T47D (cell line): ENCODE data around the gene BPTF.
"Not testable (repeated sequence)": the region's sequence is repeated elsewhere in the genome, so short reads cannot be mapped to it uniquely, and the experiment has no call there.

Experiments used
- DNase-seq, 2 experiments: peaks; one replicate each; pipeline versions ENCODE4 v3.0.0 to v3.0.0-alpha.2; 2011 to 2012; ENCODE audit warnings: low read depth in 1 of 2, low spot score in 1 of 2
- JUND ChIP-seq: IDR thresholded peaks from 2 replicates; pipeline ENCODE4 v1.6.1; 2012; ENCODE audit warnings: low read depth
- in situ Hi-C: cut with HindIII; loops from 2 replicates; pipeline ENCODE4 v1.10.0; 2016; ENCODE audit warnings: low sequenced_read_pairs, low pct_unique_long_range_greater_than_20kb

Gene BPTF

DNA sequence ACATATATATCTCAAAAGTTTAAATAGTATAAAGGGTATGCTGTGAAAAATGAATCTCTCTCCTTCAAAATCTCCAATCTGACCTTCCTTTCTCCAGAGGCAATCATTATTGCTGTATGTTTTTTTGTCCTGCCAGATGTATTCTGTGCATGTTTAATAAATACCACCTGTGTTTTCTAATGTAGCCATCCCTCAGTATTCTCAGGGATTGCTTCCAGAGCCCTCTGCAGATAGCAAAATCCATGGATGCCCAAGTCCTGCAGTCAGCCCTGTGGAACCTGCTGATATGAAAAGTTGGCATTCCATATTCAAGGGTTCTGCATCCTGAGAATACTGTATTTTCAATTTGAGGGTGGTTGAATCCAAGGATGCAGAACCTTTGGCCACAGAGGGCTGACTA is 42.9 kb downstream of the BPTF start:
- no peak for TF ChIP-seq JUND
- in situ Hi-C loops: no loop called here
- DNase-seq: no peak

DNA sequence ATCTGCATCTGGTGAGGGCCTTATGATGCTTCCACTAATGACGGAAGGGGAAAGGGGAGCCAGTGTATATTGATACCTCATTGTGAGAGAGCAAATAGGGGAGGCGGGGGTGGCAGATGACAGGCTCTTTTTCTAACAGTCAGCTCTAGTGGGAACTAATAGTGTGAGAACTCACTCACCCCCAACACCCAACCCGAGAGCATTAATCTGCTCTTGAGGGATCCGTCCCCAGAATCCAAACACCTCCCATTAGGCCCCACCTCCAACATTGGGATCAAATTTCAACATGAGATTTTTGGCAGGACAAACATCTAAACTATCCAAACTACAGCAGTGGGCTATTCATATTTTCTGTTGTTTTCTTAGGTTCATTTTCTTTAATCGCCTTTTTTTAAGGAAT is 54.4 kb downstream of the BPTF start:
- peak in 1 of 2 experiments; percentile 22 for DNase-seq
- no peak for TF ChIP-seq JUND

GRCh38 chr17:67881083-67881482 is 55.8 kb downstream of the BPTF start:
- in situ Hi-C loops: no loop called here
- no peak for DNase-seq
- TF ChIP-seq JUND: no peak

More for the DNA sequence above, 54.4 kb downstream of the BPTF start:
- in situ Hi-C loops: no loop called here

DNA sequence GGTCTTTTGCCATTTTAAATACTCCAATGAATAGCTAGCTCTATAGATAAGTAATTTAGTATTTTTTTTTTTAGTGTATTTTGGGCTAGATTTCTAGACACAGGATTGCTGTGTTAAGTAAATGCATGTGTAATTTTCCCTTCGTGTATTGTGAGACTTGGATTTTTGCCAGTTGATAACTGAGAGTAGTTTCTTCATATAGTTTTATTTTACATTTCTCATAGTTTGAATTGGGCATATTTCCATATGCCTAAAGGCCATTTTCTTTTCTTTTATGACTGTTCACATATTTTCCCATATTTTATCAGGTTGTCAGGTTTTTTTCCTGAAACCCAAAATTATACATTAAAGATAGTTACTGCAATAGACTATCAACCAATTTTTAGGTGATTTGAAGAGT is 59.4 kb downstream of the BPTF start:
- DNase-seq: no peak
- no peak for TF ChIP-seq JUND
- in situ Hi-C loops: no loop called here

- TF ChIP-seq JUND: no peak
- in situ Hi-C loops: no loop called here
- peak in 1 of 2 experiments; percentile 40 for DNase-seq
These were observed 66.3 kb downstream of the BPTF start for GRCh38 chr17:67891481-67892119.

DNA sequence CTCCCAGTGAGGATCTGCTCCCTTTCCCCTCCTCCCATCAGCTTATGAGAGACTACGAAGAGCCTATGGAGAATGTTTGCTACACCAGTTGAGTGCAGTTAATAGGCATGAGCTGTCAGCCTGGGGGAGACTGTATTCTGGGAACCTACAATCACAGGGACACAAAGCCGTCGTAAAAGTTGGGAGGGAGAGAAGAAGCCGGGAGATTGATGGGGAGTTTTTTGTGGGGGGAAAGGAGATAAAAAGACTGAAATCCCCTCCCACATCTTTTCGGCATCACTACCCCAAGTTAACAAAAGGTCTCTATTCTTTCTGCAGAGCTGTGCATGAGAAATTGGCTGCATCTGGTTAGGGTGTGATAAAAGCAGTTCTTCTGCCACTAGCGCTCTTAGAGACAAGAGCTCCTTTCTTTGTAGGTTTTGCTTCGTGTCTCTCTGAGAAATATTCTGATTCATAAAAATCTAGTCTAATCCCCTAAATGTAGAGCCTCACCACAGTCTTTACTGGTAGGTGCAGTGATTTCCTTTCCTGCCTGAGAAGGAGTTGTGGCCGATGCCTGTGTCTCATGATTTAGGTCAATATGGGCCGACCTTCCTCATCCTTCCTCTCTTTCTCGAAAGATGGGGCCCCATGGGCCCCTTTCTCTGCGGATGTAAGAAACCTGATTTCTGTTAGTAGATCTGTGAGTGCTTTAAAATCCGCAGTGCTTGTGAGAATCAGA is 77.4 kb downstream of the BPTF start:
- no peak for TF ChIP-seq JUND
- DNase-seq: no peak
- in situ Hi-C loops: no loop called here

DNA sequence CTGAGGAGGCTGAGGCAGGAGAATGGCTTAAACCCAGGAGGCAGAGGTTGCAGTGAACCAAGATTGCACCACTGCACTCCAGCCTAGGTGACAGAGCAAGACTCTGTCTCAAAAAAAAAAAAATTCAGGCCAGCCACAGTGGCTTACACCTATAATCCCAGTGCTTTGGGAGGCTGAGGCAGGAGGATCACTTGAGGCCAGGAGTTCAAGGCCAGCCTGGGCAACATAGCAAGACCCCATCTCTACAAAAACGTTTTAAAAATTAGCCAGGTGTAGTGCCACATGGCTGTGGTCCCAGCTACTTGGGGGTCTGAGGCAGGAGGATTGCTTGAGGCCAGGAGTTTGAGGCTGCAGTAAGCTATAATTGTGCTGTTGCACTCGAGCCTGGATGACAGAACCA is 80.0 kb downstream of the BPTF start:
- DNase-seq, in situ Hi-C loops: not testable (repeated sequence)

DNA sequence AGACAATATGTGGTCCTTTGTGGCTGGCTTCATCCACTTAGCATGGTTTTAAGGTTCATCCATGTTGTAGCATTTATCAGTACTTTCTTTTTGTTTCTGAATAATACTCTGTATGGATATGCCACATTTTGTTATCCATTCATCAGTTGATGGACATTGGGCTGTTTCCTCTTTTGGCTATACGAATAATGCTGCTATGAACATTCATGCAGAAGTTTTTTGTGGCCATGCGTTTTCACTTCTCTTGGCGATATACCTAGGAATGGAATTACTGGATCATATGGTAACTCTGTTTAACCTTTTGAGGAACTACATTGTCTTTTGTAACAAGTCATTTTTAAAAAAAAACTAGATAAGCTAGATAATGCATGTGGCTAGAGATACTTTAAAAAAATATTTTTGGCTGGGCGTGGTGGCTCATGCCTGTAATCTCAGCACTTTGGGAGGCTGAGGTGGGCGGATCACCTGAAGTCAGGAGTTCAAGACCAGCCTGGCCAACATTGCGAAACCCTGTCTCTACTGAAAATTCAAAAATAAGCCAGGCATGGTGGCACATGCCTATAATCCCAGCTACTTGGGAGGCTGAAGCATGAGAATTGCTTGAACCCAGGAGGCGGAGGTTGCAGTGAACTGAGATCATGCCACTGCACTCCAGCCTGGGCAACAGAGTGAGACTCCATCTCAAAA is 85.0 kb downstream of the BPTF start:
- in situ Hi-C loops, DNase-seq: not testable (repeated sequence)

DNA sequence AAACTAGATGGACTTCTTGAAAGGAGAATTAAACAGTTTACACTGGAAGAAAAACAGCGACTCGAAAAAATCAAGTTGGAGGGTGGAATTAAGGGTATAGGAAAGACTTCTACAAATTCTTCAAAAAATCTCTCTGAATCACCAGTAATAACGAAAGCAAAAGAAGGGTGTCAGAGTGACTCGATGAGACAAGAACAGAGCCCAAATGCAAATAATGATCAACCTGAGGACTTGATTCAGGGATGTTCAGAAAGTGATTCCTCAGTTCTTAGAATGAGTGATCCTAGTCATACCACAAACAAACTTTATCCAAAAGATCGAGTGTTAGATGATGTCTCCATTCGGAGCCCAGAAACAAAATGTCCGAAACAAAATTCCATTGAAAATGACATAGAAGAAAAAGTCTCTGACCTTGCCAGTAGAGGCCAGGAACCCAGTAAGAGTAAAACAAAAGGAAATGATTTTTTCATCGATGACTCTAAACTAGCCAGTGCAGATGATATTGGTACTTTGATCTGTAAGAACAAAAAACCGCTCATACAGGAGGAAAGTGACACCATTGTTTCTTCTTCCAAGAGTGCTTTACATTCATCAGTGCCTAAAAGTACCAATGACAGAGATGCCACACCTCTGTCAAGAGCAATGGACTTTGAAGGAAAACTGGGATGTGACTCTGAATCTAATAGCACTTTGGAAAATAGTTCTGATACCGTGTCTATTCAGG is 85.9 kb downstream of the BPTF start:
- no peak for DNase-seq
- in situ Hi-C loops: no loop called here
- TF ChIP-seq JUND: no peak

DNA sequence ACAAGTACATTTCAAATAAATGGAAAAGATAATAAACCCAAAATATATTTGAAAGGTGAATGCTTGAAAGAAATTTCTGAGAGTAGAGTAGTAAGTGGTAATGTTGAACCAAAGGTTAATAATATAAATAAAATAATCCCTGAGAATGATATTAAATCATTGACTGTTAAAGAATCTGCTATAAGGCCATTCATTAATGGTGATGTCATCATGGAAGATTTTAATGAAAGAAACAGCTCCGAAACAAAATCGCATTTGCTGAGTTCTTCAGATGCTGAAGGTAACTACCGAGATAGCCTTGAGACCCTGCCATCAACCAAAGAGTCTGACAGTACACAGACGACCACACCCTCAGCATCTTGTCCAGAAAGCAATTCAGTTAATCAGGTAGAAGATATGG is 86.8 kb downstream of the BPTF start:
- no peak for DNase-seq
- TF ChIP-seq JUND: no peak
- in situ Hi-C loops: no loop called here

- in situ Hi-C loops: no loop called here
These were observed 87.4 kb downstream of the BPTF start for GRCh38 chr17:67912656-67913055.

DNA sequence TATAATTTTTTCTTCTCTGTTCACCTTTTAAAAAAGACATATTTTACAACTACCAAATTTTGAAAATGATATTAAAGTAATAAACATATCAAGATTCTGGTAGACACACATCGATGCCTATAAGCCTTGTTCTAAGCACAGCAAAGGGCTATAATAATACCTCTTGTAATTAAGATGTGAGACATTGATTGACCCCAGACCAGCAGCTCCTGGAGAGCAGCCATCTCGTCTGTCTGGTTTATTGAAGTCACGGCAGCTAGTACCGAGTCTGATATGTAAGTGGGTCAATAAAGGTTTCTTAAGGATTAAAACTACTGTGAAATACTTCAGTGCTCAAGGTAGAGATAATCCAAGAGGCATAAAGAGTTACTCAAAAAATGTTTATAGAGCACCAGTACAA is 94.9 kb downstream of the BPTF start:
- no peak for DNase-seq
- TF ChIP-seq JUND: no peak
- in situ Hi-C loops: no loop called here

More at GRCh38 chr17:67912656-67913055, 87.4 kb downstream of the BPTF start:
- no peak for DNase-seq
- no peak for TF ChIP-seq JUND

- TF ChIP-seq JUND: no peak
- in situ Hi-C loops: no loop called here
- no peak for DNase-seq
These were observed 97.2 kb downstream of the BPTF start for GRCh38 chr17:67922503-67922902.

GRCh38 chr17:67928842-67929241 is 103.5 kb downstream of the BPTF start:
- in situ Hi-C loops: not testable (repeated sequence)

More at GRCh38 chr17:67928842-67929241, 103.5 kb downstream of the BPTF start:
- not testable (repeated sequence) for DNase-seq
